SH-SY5Y (cell line): Measurements from ENCODE around the gene CDK5.

Experiments used
- GATA2 ChIP-seq: IDR thresholded peaks from 2 replicates; pipeline ENCODE4 v1.6.1; 2011; ENCODE audit warnings: mild to moderate bottlenecking, low read depth, low read length
- GATA3 ChIP-seq: IDR thresholded peaks from 2 replicates; pipeline ENCODE4 v1.6.1; 2011; ENCODE audit warnings: low read depth, mild to moderate bottlenecking, low read length, moderate library complexity

- TF ChIP-seq GATA2 (no peak), GATA3 (no peak)
Observed at GRCh38 chr7:151060113-151060415, 2.4 kb upstream of the CDK5 start.
